ELR (cell line): ENCODE measurements around the gene MYO18B.

ENCODE experiments used
- DNase-seq: peaks from one replicate; pipeline ENCODE4 v3.0.0-alpha.2; 2015; ENCODE audit warnings: low read depth

The MYO18B gene

DNA sequence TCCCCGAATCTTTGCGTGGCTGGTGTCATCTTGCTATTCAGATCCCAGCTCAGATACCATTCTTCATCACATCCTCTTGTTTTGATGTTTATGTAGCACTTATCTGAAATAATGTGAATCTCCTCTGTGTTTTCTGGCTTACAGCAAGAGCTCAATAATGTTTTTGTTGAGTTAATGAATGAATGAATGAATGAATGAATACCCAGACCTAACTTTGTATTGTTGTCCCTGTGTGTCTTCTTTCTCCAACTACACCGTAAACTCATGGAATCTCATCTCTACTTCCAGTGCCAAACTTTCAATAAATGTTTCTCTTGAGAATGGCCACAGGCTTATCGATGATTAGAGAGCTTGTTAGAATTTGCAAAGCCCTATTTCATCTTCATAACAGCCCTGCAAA lies 110.2 kb downstream of the MYO18B start:
- DNase-seq, result no peak

DNA sequence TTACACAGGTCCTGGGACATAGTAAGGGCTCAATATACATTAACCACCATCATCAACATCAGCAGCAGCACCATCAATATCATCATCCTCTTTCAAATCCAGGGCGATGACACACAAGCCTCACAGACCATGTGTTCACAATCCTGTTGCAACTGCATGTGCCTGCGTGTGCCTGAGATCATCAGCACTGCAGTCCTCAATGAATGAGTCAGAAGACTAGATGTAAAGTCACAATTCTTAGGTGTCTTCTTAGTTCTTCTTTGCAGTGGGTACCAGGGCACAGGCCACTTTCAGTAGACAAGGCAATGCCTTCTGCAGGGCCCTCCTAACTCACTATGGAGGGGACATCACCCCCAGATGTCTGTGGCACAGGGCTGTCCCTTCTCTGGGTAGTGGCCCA lies 111.1 kb downstream of the MYO18B start:
- DNase-seq, result no peak

DNA sequence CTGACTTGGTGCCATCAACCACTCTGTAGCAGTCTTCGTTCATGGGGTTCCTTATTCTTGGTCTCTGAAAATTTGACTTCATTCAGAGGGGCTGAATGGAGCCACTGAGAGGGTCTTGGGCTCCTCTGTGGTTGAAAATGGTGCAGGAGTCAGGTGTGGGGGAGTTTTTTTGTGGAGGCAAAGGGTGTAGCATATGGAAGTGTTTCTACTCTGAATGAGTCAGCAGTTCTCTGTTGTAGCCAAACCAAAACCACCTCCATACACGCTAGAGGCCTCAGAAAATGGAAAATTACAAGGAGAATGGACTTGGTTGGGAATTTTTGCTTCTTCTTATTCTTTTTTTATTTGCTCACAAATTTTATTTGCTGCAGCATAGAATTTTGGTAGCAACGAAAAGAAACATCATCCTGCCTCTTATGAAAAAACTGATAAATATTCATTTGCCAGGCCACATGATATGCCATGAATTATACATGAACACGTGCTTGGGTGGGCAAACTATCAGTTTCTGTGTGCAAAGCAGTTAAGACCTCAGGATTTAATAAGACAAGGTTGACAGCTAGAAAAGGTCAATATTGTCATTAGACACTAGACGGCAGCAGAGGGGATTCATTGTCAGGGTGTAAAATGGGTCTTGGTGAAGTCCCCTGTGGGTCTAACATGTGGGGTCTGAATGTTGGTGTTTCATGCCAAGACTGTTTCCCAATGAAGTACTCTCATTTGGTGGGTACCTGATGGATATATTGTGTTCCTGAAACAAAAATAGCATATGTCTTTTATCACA lies 111.7 kb downstream of the MYO18B start:
- DNase-seq, result no peak

DNA sequence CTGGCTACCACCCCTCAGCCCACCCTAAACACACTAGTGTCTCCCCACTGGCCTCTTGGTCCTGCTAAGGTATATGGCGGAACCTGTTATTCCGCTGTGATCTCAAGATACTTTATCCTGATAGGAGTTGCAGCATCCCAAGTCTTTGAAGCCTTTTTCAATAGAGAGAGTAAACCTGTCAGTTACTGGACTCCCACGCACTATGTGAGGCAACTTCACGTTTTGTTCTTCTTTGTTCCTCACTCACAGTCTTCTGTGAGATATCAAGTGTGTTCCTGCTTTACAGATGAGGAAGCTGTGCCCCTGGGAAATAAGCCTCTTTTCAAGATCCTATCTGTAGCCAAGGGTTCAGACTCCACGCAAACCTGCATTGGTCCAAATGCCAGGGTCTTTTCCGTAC lies 127.8 kb downstream of the MYO18B start:
- DNase-seq, result no peak

DNA sequence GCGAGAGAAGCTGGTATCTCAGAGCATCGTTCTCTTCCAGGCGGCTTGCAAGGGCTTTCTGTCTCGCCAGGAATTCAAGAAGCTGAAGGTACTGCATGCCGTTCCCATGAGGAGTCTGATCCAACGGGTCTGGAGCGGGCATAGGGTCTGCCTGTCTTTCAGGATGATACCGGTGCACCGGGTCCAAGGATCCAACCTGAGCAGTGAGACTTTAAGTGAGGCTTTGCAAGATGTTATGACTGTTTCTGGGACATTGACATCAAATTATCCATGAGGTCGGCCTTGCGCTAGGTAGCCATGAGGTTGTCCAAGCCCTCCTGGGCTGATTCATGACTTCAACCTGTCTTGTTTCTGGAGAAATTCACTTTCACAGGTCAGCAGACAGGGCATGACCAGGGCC lies 132.3 kb downstream of the MYO18B start:
- DNase-seq, result no peak

DNA sequence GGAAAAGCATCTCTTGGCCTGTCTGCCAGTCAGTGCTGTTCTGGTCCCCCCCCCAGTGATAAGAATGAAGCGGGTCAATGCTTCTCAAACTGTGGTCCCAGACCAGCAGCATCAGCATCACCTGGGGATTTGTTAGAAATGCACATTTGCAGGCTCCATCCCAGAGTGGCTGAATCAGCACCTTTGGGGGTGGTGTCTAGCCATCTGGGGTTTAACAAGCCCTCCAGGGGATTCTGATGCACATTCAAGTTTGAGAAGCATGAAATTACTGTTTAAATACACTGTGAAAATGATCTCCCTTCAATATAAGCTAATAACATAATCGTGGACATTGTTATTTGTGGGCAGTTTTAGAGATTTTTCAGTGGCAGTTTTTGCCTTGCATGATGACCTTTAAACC lies 133.5 kb downstream of the MYO18B start:
- no peak for DNase-seq

DNA sequence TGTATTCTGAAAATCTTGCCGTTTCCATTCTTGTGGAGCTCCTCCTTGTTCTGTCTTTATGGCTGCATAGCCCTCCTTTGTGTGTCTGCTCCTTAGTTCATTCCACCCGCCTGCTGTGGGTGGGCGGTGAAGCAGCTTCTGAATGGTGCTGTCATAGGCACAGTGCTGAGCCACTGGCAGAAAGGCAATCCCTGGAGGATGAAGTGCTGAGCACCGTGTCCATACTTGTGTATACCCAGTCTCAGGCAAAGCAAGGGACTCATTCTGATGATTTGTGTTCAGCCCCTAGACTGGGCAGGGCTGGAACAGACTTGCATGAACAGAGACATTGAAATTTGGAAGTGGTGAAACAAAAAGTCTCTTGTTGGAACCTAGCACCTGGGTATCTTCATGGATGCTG lies 134.9 kb downstream of the MYO18B start:
- DNase-seq, result no peak

DNA sequence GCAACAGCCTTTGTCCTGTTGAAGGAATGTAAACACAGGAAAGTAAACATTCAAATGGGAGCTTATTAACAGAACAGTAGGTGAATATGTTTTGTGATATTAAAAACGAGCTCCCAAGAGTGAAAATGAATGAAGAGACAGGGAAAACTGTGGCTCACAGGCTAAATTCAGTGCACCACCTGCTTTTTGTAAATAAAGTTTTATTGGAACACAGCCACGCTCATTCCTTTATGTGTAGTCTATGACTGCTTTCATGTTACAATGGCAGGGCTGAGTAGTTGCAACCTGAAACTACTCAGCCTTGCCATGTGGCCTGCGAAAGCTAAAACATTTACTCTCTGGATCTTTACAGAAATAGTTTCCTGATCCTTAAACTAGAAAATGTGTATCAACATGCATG lies 136.9 kb downstream of the MYO18B start:
- DNase-seq, result no peak

DNA sequence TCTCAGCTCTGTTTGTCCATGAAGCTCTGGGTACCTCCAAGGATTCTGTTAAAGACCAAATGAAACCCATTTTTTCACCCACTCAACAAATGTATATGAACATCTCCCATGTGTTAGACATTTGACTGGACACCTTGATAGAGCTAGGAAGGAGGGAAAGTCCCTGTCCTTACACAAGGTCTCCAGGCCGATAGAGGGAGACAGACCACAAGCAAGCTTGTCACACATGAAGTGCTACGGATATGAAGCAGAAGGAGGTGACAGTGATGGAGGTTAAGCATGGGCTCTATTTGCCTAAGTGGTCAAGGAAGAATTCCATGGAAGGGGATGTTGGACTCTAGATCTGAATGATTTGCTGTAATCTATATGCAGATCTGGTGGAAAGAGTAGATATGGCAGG lies 138.5 kb downstream of the MYO18B start:
- DNase-seq, result peak; percentile 1

DNA sequence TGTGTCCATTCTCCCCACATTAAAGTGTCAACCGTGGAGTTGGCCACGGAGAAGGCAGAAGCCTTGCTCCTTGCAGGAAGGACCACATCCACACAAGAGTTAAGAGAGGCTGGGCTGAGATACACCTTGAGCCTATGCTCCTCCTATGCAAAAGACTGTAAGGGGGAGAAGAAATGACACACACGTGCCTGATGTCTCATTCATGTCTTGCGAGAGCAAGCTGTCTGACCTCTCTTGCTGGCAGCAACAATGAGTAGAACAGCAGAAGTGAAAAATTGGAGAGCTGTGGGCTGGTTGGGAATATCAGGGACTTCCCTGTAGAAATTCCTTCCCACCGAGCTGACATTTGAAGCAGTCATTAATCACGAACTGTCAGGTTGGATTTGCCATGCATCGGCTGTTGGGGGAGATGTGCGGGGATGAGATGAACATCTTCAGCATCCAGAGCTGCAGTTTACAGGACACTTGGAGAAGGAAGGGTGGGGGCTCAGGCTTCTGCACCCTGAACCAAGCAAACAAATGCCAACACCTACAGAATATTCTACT lies 139.3 kb downstream of the MYO18B start:
- DNase-seq, result no peak

DNA sequence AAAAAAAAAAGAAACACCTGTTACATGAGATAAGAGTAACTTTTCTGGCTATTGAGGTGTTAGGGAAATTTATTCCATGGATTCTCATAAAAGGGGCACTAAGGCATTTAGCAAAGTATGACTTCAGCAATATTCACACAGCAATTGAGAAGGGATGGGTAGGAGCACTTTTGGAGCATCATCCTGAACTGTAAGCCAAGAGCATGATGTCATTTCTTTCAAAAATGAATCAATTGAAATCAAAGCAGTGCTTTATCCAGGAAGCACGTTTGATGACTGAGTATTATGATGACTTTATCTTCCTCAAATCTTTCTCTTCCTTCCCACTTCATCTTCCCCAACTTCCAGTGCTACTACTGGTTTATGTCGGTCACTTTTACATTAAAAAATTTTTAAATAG lies 140.4 kb downstream of the MYO18B start:
- DNase-seq, result no peak

DNA sequence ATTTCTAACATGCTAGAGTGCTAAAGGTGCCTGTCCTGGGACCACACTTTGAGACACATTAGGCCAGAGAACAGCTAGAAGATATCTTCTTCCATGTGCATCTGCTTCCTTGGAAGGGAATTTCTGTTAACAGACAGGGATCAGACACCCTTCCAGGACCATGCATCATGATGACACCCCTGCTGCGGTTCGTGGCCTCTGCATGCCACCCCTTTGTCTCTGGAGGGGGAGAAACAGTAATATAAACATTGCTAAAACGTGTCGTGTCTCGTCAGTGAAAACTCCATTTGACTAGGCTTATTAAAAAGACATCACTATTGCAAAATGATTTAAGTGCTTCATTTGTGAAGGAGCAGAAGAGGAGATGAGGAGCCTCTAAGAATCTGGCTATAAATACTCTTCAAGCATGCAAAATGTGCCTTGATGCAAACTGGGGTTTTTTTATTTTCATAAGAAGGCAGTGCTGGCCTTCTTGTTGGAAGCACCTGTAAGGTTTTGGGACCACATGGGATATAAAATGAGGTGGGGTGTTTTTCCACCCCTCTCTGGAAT lies 141.6 kb downstream of the MYO18B start:
- DNase-seq, result no peak

DNA sequence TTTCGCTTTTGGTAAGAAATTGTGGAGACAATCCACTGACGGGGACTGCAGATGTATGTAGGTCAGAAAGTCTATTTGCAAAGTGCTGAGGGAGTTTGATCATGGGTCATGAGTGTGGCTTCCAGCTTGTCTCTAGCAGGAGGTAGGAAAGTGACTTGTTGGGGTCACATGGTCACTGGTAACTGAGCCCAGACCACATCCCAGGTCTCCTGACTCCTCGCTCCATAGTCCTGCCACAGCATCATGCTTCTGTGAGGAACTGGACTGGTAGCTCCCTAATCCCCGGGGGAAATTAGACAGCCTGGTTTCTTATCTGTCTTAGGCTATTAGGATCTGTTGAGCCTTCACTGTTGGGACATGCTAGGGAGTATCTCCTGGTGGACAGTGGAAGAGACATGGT lies 142.1 kb downstream of the MYO18B start:
- no peak for DNase-seq

DNA sequence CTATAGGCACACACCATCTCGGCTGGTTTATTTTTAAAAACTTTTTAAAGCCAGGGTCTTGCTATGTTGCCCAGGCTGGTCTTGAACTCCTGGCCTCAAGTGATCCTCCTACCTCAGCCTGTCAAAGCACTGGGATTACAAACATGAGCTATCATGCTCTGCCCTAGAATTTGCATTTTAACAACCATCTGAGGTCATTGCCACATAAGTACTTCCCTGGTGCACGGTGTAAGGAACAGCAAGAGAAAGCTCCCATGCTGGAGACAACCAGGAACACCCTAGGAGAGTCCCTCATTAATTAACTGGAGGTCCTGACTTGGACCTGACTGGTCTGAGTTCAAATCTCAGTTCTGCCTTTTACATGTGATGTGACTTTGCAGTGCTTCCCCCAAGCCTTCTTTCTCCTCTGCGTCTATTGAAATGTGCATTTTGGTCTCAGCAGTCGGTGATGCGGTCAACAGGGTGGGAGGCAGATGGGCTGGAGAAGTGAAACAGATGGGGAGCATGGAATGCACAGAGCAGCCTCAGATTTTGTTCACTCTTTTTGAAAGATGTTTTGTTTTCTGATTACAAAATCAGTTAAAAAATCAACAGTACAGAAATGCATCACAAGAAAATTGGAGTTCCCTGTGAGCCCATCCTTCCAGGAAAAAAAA lies 146.5 kb downstream of the MYO18B start:
- no peak for DNase-seq

DNA sequence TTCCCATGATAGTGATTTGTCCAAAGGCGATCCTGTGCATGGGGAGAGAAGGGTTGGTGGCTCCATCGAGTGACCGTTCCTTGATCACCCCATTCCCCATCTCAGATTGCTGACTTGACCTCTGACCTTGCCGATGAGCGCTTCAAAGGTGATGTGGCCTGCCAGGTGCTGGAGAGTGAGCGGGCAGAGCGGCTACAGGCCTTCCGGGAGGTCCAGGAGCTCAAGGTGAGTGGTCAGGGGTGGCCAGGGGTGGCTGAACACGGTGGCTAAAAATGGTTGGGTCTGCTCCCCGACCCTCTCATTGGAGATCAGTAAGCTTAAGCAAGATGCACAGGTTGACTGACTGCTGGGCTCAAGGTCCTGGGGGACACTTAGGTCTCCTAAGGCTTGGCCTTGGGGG lies 148.7 kb downstream of the MYO18B start:
- DNase-seq, result no peak

DNA sequence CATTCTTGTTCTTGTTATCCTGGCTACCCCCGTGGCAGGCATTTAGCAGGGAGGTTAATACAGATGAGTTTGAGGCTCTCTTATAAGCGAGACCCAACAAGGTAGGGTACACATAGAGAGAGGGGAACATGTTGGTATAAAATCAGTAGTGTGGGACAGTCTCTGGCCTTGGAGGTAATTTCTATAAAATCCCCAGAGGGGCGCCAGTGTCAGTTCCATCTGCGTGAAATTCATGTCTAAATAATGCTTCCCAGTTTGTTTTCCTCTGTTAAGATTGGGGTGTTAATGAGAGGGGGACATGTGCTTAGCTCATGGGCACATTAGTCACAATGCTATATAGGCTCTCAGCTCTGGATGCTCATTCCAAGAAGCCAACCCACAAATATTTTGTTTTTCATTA lies 150.7 kb downstream of the MYO18B start:
- no peak for DNase-seq

DNA sequence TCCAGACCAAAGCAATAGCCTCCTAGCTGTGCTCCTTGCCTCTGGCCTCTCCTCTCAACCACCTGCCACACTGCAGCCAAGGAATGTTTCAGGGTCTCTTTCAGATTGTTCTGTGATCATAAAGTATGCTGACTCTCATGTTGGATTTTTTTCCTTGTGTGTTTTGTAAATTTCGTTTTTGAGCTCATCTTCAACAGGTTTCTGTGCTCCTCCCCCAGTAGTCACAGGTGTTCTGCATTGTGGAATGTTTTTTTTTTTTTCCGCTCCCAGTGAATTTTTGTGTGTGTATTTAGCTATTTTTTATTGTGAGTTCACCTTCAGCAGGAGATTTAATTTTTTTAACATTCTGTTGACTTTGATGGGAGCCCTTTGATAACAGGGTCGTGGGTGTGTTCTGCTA lies 153.7 kb downstream of the MYO18B start:
- no peak for DNase-seq

DNA sequence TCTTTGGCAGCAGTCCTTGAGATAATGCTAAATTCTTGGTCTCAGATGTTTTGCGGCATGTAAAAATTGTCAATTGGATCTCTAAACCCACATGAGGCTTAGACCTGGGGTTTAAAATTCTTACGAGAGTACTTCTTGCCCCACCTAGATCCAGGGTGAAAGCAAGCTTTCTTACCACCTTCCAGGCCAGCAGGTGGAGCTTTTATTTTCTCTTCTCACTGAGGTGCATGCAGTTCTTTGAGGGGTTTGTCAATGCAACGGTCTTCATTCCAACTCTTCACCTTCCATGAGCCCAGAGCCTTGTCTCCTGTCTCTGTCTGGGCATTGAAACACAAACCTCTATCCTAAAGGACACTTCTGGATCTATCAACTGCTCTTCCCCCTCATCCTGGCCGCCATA lies 154.1 kb downstream of the MYO18B start:
- peak; percentile 0 for DNase-seq

DNA sequence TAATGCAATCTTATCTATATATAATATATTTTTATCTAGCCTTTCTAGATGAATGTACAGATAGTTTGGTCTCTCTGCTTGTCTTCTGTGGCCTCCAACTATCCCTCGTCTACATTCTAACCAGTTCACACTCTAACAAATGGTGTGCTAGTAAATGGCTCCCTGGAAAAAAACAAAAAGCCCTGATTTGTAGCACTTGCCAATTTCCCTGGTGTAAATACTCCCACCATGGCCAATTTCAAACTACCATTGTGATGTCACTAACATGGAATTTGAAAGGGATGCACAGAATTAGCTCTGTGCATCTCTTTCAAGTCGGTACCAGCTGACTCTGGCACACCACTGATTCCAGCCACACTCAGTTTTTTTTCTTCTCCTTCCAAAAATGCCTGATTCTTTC lies 154.6 kb downstream of the MYO18B start:
- no peak for DNase-seq

DNA sequence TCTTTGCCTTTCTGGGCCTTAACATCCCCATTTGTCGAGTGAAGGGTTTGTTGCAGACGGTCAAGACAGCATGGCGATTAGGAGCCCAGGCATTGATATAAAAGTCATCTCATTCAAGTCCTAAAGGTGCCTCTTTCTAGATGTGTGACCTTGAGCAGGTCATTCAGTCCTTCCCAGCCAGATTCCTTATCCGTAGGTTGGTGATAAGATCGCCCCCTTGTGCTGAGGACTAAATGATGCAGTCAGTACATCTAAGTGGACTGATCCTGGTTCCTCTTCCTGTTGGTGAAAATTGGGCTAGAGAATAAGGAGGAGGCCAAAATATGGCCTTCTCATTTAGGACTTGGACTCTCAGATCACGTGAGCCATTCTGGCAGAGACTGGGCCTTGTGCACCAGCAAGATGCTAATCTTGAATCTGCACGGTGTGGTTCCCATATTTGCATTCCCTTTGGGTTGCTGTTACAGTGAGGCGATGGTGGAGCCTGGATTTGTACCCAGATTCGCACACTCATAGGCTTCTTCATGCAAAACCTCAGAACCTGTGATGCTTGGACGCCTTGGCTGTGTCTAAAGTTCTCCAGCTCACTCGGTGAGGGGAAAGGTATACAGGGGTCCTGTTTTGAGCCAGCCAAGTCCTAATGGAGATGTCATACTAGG lies 156.8 kb downstream of the MYO18B start:
- peak; percentile 5 for DNase-seq

DNA sequence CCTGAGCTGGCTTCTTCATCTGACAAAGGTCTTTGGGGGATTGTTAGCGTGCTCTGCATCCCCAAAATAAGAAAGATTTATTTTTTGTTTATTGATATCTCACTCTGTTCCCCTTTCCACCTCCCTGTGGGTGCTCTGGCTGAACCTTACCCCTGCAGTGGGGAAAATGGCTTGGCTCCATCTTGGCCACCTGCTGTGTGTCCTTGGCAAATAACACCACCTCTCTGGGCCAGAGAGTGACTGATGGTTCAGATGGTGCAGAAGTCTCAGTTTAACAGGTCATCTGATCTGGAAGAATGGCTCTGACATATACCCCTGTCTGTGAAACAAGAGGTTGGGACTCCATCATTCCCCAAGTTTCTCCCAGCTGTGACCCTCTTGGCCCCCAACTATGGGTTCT lies 157.6 kb downstream of the MYO18B start:
- DNase-seq, result no peak

DNA sequence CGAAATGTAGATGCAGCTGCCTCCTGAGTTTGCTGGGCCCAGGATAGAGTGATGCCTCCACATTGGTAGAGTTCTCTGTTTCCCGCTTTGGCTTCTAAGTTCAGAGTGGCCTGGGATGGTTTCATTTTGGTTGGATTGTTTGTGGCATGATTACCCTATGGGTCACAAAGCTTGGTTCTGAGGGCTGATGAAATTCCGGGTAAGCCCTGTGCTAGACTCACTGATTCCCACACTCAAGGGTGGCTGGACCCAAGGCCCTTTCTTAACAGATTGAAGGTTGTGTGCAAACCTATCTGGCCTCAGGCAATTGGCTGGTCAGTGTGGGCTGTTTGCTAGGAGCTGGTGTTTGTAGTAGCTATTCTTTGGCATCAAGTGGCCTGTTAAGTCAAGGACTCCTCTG lies 158.4 kb downstream of the MYO18B start:
- DNase-seq, result no peak

DNA sequence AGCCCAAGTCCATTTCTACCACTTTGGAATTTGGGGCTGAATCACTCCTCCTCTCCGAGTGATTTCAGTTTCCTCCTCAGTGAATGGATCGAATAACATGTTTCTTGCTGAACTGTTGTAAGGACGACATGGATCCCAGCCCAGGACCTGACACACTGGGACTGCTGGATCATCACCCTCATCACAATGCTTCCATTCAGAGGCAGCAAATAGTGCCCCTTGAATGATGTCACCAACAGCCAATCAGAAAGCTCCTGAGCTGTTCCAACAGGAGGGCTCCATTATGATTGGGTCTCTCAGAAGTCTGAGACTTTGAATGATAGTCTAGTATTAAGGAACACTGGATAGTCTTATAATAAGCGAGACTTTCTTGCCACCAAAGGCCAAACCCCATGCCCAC lies 158.9 kb downstream of the MYO18B start:
- no peak for DNase-seq
